ENCODE results near the gene FYB2.

FYB2 gene

GRCh38 chr1:56771717-56772116 is 47.5 kb downstream of the FYB2 start:
- Histone ChIP-seq H3K27me3 (ENCODE audit: insufficient read depth, low read depth) (no peaks in the 10 kb centered on the region), H3K4me3 (IDR thresholded peaks at IDR 0.05; ENCODE audit: insufficient read depth, low read depth, low read length) (no peak overlapping the region), H3K4me2 (no peak overlapping the region), H2AFZ (ENCODE audit: low read depth) (no peak overlapping the region), H3K27ac (no peak overlapping the region), H4K20me1 (ENCODE audit: insufficient read depth) (no peaks in the 10 kb centered on the region), H3K4me1 (ENCODE audit: low read depth, poor library complexity, severe bottlenecking) (no peaks in the 10 kb centered on the region), H3K36me3 (ENCODE audit: insufficient read depth) (no peaks in the 10 kb centered on the region), H3K9ac (no peak overlapping the region), H3K79me2 (ENCODE audit: insufficient read depth, low read depth) (no peaks in the 10 kb centered on the region)
- no peak for TF ChIP-seq CTCF (conservative IDR thresholded peaks at IDR 0.05; ENCODE audit: low read depth, low read length)

- no peak for TF ChIP-seq CTCF (conservative IDR thresholded peaks at IDR 0.05; ENCODE audit: low read depth, low read length)
- Histone ChIP-seq H4K20me1 (ENCODE audit: insufficient read depth) (no peaks in the 10 kb centered on the region), H2AFZ (ENCODE audit: low read depth) (peak overlapping the region; percentile 22; the same call in 1 of the 2 replicates), H3K4me3 (IDR thresholded peaks at IDR 0.05; ENCODE audit: insufficient read depth, low read depth, low read length) (no peak overlapping the region), H3K27me3 (ENCODE audit: insufficient read depth, low read depth) (no peaks in the 10 kb centered on the region), H3K9ac (no peak overlapping the region), H3K27ac (no peak overlapping the region), H3K79me2 (ENCODE audit: insufficient read depth, low read depth) (no peaks in the 10 kb centered on the region), H3K36me3 (ENCODE audit: insufficient read depth) (no peaks in the 10 kb centered on the region), H3K4me1 (ENCODE audit: low read depth, poor library complexity, severe bottlenecking) (peaks cover 17% of the 10 kb centered on the region), H3K4me2 (0 out of 2 replicates have a peak overlapping the region, but pooled peaks have one; percentile 30)
Measured at GRCh38 chr1:56758794-56759193, 60.4 kb downstream of the FYB2 start.

GRCh38 chr1:56758135-56758534 is 61.1 kb downstream of the FYB2 start:
- Histone ChIP-seq H3K27me3 (ENCODE audit: insufficient read depth, low read depth) (no peaks in the 10 kb centered on the region), H3K27ac (no peak overlapping the region), H3K36me3 (ENCODE audit: insufficient read depth) (no peaks in the 10 kb centered on the region), H3K4me2 (0 out of 2 replicates have a peak overlapping the region, but pooled peaks have one; percentile 30), H3K79me2 (ENCODE audit: insufficient read depth, low read depth) (no peaks in the 10 kb centered on the region), H3K4me1 (ENCODE audit: low read depth, poor library complexity, severe bottlenecking) (peaks cover 17% of the 10 kb centered on the region), H4K20me1 (ENCODE audit: insufficient read depth) (no peaks in the 10 kb centered on the region), H3K9ac (no peak overlapping the region), H3K4me3 (IDR thresholded peaks at IDR 0.05; ENCODE audit: insufficient read depth, low read depth, low read length) (no peak overlapping the region), H2AFZ (ENCODE audit: low read depth) (no peak overlapping the region)
- TF ChIP-seq CTCF (conservative IDR thresholded peaks at IDR 0.05; ENCODE audit: low read depth, low read length) = no peak

GRCh38 chr1:56755911-56756310 is 63.3 kb downstream of the FYB2 start:
- Histone ChIP-seq H3K36me3 (ENCODE audit: insufficient read depth) (no peaks in the 10 kb centered on the region), H3K4me2 (no peak overlapping the region)
- TF ChIP-seq CTCF (conservative IDR thresholded peaks at IDR 0.05; ENCODE audit: low read depth, low read length) = no peak

More at GRCh38 chr1:56755911-56756310, 63.3 kb downstream of the FYB2 start:
- Histone ChIP-seq H3K9ac (no peak overlapping the region), H3K79me2 (ENCODE audit: insufficient read depth, low read depth) (no peaks in the 10 kb centered on the region), H3K4me1 (ENCODE audit: low read depth, poor library complexity, severe bottlenecking) (peaks cover 17% of the 10 kb centered on the region), H3K4me3 (IDR thresholded peaks at IDR 0.05; ENCODE audit: insufficient read depth, low read depth, low read length) (no peak overlapping the region), H2AFZ (ENCODE audit: low read depth) (no peak overlapping the region), H4K20me1 (ENCODE audit: insufficient read depth) (no peaks in the 10 kb centered on the region), H3K27ac (no peak overlapping the region), H3K27me3 (ENCODE audit: insufficient read depth, low read depth) (no peaks in the 10 kb centered on the region)

All from KMS-11 (cell line).